GM19035 (cell line): ENCODE data around the gene FADS1.

Experiments
- ATAC-seq: cut with Tn5 transposase; IDR thresholded peaks from one replicate; pipeline ENCODE4 v1.9.1; 2021; ENCODE audit not compliant: unreplicated experiment

The FADS1 gene

GRCh38 chr11:61778920-61779650 is 37.7 kb downstream of the FADS1 start:
- ATAC-seq, result no peak

GRCh38 chr11:61778357-61778886 is 38.4 kb downstream of the FADS1 start:
- no peak for ATAC-seq

GRCh38 chr11:61777234-61778090 is 39.3 kb downstream of the FADS1 start:
- ATAC-seq, result no peak

- ATAC-seq, result no peak
These were observed 40.2 kb downstream of the FADS1 start for GRCh38 chr11:61776561-61777075.

- no peak for ATAC-seq
These were observed 40.9 kb downstream of the FADS1 start for GRCh38 chr11:61775606-61776554.

- ATAC-seq, result no peak
These were observed 41.7 kb downstream of the FADS1 start for GRCh38 chr11:61775106-61775505.

GRCh38 chr11:61774411-61774810 is 42.4 kb downstream of the FADS1 start:
- no peak for ATAC-seq

GRCh38 chr11:61773809-61774208 is 43.0 kb downstream of the FADS1 start:
- no peak for ATAC-seq

- ATAC-seq, result no peak
These were observed 43.4 kb downstream of the FADS1 start for GRCh38 chr11:61773356-61773755.

GRCh38 chr11:61771985-61772455 is 44.8 kb downstream of the FADS1 start:
- ATAC-seq, result no peak

GRCh38 chr11:61771195-61771894 is 45.5 kb downstream of the FADS1 start:
- no peak for ATAC-seq

- no peak for ATAC-seq
These were observed 46.7 kb downstream of the FADS1 start for GRCh38 chr11:61769946-61770683.

GRCh38 chr11:61769169-61769920 is 47.5 kb downstream of the FADS1 start:
- no peak for ATAC-seq

GRCh38 chr11:61768376-61769076 is 48.3 kb downstream of the FADS1 start:
- ATAC-seq, result no peak

- ATAC-seq, result no peak
These were observed 50.4 kb downstream of the FADS1 start for GRCh38 chr11:61766353-61766841.

GRCh38 chr11:61765550-61766253 is 51.1 kb downstream of the FADS1 start:
- no peak for ATAC-seq

GRCh38 chr11:61764606-61765260 is 52.1 kb downstream of the FADS1 start:
- ATAC-seq, result no peak
